Measurements from ENCODE around the gene LRRC9.
"Not testable (repeated sequence)": the region's sequence is repeated elsewhere in the genome, so short reads cannot be mapped to it uniquely, and the experiment has no call there.

Gene LRRC9

DNA sequence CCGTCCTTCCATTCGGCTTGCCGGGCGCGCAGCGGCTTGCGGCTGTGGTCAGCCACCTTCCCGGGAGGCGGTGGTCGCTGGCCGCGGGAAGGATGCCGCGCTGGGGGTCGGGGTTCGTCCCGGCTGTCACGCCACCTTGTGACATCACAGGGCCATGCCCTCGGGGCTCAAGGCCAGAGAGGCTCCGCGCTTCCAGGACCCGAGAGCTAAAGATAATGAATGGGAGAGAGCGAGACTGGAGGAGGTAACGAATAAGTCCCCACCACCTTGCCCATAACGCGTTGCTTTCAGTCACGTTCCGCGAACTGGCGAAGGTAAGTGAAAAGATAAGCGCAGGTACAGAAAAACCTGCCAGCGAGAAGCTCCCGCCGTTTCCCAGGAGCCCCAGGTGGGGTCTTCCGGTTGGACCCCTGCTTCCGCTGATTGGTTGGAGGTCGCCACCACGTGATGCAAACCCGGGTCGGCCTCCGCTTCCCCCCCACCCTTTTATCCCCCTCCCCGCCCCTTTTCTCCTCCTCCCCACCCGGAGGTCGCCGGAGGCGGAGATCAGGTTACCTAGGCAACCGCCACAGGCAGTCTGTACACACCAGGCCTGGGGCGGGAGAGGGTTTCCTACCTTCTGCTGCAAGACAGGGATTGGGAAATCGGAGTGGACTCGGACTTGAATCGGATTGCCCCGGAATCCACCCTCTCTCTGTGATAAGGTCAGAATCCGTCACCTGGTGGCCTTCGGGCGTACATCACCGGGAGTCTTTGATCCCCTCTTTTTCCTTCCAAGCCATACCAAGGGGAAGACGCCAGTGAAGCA is at the start of gene LRRC9:
Gene LRRC9 (plus strand): TSS at position 575 of the 808 bp plus-strand sequence.
- no peak for DNase-seq

DNA sequence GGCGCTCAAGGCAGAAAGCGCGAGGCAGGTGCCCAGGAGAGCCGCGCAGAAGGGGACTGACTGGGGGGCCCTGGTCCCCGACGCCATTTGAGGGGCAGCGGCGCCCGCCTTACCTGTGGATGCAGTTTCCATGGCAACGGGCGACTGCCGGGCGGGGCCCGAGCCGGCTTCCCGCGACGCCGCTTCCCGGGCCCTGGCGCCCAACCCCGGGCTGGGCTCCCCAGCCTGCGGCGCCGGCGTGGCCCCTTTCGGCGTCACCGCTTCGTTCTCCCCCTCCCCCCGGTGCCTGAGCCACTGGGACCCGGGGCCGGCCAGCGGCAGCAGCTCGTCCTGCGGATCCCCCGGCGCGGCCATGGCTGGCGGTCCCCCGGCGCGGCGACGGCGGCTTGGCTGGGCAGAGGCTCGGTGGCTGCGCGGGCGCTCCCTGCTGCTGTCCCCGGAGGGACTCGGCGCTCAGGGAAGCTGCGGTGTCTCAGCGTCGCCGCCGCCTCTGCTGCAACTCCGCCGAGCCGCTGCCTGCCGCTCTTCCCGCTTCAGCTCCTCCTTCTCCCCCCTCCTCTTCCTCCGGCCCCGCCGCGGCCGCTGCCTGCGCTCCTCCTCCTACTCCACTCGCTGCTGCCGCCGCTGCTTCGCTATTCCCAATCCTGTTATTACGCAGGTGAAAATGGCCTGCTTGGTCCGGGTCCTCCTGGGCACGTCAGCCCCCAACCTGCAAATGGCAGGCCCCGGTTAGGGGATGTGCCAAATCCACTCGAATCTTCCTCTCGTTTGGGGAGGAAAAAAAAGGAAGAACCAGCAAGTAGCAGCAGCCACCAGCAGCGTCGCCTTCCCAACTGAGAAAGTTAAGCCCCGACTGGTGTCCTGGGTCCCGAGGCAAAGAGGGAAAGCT is 49.4 kb upstream of the LRRC9 start, which contains the start of gene RTN1:
Gene RTN1 (minus strand): TSS at position 500 of the 889 bp plus-strand sequence. CDS start 146 bp downstream, at position 354.
- no peak for DNase-seq

DNA sequence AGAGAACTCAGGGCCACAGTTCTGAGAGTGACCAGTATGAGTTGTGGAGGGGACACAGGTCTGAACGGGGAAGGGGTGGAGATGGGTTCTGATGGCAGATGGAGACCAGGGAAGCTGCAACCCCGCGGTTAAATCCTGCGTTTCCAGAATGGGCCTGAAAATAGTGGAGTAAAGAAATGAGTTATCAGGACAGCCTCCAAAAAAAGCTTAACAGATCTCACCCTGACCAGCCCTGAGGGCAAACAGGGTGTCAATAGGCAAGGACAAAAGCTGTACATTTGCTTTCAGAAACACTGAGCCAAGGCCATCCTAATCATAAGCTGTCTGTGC is 48.8 kb upstream of the LRRC9 start:
- DNase-seq, result no peak

DNA sequence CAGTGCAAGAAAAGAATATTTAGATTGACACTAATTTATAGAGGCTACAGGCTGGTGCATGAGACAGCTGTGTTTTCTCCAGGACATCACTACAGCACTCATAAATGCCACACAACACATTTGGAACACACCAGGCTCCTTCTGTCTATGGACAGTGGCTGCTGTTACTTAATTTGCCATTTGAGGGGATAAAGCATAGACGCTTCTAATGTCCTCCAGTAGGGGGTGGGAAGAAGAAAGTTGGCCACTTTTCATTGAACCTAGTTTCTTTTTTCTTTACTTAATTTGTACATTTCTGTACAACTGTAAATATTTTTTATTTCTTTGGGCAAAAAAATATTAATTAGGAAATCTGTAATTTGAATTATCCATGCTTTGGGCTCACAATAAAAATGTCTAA is 37.0 kb upstream of the LRRC9 start:
- DNase-seq, result no peak

DNA sequence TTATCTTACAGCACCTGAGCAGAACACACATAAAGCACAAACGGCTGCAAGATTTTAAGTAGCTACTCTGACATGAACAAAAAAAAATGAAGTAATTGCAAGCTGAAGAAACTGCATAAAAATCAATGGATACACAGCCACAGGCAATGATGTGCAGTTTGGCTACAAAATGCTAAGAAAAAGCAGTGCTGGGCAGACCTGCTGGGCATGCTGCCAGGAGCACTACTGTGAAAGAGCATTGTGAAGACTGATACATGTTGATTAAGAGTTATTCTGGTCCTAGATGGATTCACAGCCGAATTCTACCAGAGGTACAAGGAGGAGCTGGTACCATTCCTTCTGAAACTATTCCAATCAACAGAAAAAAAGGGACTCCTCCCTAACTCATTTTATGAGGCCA is 29.3 kb upstream of the LRRC9 start:
- DNase-seq, result no peak

DNA sequence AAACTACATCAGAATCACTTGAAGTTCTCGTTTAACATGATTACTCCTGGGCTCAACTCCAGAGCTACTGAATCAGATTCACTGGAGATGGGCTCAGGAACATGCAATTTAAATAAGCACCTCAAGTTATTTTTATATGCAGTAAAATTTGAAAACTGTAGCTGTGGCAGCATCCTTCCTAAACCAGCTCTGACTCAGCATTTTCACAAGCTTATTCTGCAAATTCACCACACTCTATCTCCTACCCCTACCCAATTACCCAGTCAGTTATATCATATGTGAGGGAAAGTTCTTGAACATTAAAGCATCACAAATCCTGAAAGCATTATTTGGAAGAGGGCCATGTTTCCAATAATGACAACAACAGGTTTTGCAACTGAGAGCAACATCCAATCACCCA is 24.2 kb upstream of the LRRC9 start:
- DNase-seq, result no peak

DNA sequence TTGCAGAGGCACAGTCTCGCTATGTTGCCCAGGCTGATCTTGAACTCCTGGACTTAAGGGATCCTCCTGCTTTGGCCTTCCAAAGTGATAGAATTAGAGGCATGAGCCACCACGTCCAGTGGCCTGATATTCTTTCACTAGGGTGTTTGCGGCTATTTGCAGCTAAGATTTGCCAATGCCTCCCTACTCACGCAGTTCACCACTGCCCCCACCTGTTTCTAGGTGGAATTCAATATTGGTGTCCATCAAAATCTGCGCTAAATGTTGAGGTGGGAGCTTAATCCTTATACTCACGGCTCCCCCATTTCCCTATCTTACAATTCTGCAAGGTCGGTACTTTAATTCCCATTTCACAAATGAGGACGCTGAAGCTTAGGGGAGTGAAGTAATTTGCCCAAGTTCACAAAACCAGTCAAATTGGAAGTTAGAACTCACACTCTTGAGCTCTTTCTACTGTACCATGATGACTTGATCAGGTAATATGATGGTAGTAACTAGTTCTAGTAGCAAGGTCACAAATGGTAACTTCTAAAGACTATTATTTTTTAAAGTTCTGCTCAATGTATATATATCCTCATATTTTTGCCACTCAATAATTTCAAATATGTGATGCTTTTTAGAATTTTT is 22.1 kb upstream of the LRRC9 start:
- no peak for DNase-seq

DNA sequence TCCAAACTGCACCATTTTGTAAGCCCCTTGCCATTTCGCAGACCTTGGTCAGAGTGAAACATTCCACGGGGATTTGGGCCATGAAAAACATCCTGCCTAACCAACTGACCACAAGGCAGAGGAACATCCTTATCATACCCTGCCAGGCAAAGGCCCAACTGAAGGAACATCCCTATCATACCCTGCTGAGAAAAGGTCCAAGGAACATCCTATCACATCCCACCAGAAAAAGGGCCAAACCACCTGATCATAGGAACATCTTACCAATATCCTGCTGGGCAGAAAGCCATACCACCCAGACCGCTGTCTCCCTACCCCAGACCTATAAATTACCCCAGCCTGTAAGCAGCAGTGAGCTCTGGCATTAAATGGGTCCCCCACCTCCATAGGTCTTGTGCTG is 19.4 kb upstream of the LRRC9 start:
- no peak for DNase-seq

DNA sequence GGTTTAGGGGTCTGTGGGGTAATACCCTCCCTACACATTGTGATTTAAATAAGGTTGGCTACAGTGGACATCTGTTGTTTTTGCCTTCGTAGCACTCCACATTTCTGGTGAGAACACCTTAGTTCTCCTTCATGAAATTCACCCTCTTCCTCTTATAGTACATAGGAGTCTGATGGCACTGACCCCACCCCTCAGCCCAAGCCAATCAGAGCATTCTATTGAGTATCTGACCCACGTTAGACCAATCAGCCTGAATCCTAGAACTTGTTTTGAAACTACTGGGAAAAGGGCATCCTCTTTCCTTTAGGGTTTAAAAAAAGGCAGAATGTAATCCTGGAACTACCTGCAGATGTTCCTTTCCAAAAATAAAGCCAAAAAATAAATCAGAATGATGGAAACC is 15.8 kb upstream of the LRRC9 start:
- no peak for DNase-seq

DNA sequence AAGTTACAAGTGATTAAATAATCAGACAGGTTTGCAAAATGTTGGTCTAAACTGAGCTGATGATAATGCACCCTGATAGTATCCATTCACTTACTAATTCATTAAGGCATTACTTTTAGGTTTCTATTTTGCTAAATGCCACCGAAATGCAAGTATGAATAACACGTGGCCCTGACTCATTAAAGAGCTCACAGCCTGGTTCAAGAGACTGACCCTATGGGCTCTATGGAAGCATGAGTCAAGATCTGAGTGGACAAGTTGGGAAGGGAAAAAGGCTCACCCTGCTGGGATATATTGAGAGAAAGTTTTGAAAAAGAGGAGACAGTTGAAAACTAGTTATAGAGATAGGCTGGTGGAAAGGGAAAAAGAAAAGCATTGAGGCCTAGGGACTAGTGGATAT is 14.8 kb upstream of the LRRC9 start:
- DNase-seq, result no peak

DNA sequence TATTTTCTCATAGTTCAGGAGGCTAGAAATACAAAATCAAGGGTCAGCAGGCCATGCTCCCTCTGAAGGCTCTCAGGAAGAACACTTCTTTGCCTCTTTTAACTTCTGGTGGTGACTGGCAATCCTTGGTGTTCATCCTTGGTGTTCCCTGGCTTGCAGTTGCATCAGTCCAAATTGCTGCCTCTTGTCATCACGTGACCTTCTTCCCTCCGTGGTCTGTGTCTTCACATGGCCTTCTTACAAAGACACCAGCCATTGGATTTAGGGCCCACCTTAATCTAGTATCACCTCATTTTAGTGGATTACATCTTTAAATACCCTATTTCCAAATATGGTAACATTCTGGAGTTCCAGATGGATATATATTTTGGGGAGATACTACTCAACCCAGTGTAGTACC is 7.5 kb upstream of the LRRC9 start:
- DNase-seq, result no peak

DNA sequence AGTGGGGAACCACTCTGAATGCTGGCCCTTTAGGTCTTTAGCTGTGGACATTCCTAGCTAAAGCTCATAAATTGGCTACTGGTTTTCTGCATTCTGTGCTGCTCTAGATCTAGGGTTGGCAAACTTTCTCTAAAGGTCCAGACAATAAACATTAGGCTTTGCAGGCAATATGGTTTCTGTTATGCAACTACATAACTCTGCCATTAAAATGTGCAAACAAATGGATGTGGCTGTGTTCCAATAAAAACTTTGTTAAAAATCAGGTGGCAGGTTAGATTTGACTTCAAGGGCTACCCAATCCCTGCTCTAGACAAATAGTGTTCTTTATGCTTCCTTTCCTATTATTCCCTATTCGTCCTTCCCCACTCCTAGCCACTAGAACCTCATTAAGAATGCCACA is 6.8 kb upstream of the LRRC9 start:
- DNase-seq, result no peak

DNA sequence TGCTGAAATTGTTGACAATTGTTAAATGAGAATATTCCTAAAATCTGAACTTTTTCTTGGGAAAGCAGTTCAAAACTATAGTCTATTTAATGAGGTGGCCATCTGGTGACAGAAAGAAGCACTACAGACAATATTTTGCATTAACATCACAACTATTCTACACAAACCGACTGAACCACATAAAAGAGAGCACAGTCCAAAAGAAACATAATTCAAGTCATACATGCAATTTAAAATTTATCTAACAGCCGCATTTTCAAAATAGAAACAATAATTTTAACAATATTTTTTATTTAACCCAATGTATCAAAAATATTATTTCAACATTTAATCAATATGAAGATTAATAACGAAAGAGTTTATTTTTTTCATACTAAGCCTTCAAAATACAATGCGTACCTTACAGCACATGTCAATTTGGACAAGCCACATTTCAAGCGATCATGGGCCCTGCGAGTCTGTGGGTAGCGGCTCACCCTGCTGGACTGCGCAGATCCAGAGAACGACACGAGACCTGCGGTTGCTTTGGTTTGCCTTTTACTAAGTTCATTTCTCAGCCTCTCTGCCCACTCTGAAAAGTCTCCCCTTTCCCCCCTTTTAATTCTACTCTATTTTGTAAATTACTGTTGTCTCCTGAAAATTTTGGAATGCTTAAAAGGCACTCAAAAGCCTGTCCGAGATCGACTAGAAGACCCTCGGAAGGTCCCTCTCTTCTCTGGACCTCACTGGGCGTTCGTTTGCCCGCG is 947 bp upstream of the LRRC9 start:
- no peak for DNase-seq

DNA sequence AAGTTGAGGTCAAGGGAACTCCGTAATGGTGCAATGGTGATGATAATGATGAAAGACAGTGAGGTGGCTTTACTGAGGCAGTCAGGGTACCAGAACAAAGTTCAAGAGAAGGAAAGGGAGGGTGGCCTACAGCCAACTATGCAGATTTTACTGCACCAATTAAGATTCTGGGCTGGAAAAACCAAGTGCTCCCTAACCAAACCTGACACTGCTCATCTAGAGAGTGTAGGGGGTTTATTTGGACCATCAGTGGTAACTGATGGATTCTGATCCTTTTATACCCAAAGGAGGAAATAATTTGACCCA is 387 bp downstream of the LRRC9 start:
- DNase-seq, result no peak

DNA sequence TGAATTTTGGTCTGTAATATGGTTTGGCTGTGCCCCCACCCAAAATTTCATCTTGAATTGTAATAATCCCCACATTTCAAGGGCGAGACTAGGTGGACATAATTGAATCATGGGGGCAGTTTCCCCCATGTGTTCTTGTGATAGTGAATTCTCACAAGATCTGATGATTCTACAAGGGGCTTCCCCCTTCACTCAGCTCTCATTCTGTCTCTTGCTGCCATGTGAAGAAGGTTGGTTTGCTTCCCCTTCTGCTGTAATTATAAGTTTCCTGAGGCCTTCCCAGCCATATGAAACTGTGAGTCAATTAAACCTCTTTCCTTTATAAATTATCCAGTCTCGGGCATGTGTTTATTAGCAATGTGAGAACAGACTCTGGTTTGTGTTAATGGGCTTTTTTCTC is 5.9 kb downstream of the LRRC9 start:
- no peak for DNase-seq

DNA sequence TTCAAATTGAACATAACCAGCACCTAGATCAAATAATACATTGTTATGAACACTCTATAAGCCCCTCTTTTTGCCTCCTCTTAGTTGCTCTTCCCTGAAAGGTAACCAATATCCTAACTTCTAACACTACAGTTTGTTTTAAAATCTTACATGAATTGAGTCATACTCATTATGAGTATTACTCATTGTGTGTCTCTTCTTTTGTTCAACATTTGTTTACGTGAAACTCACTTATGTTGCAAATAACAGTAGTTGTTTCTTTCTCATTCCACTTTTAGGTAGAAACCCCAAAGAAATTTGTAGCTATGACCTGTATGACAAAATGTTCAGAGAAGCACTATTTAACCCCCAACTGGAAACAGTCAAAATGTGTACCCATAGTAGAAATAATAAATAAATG is 6.6 kb downstream of the LRRC9 start:
- DNase-seq, result no peak

DNA sequence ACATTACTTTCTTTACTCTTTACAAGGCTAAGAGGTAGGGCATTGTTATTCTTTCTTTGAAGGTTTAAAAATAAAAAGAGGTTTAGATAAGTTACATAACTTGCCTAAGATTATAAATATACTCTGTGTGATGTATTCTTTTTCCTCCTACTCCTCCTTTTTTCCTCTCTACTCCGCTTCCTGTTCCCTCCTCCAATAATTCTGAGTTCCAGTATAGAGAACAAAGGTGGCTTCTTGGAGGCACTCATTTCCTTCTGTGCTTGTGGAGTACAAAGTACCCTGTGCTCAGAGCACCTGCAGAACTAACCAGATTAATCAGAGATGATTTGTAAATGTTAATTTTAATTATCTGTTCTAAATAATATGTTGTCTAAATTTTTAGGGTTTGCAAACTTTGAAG is 11.3 kb downstream of the LRRC9 start:
- DNase-seq, result no peak

DNA sequence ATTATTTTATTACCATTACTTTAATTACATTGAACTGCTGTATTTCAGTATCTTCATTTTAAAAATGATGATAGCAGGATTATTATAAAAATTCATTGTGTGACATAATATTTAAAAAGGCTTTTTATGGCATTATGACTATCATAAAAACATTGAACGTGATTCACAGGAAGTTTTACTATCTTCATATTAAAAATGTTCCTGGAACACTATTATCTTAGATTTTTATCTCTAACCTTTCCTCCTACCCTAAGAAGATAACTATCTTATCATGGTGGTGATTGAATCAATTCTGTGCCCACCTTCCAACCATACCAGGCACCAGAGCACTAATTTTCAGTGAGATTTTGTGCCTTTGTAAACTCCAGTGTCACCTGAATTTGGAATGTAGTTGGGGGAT is 16.2 kb downstream of the LRRC9 start:
- no peak for DNase-seq

DNA sequence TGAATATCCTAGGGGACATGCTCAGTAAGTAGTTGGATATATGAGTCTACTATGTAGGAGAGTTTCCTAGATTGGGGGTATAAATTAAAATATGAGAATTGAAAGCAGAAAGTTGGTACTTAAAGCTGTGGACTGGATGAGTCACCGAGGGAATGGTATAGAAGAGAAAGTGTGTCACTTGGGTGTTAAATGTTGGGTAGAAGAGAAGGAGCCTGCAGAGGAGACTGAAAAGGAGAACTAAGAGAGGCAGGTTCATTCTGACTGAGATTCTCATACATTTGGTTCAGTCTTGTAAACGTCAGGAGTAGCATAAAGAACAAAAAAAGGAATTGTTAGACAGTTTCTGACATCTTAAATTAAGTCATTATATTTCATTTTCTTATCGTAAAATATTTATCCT is 19.9 kb downstream of the LRRC9 start:
- DNase-seq, result no peak

DNA sequence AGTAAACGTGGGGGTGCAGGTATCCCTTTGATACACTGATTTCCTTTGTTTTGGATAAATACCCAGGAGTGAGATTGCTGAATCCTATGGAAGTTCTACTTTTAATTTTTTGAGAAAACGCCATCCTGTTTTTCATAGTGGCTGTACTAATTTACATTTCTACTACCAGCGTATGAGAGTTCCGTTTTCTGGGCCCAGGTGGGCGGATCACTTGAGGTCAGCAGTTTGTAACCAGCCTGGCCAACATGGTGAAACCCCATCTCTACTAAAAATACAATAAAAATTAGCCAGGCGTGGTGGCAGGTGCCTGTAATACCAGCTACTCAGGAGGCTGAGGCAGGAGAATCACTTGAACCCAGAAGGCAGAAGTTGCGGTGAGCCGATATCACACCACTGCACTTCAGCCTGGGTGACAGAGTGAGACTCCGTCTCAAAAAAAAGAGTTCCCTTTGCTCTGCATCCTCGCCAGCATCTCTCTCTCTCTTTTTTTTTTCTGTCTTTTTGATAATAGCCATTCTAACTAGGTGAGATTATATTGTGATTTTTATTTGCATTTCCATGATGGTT is 22.4 kb downstream of the LRRC9 start:
- DNase-seq, result not testable (repeated sequence)

DNA sequence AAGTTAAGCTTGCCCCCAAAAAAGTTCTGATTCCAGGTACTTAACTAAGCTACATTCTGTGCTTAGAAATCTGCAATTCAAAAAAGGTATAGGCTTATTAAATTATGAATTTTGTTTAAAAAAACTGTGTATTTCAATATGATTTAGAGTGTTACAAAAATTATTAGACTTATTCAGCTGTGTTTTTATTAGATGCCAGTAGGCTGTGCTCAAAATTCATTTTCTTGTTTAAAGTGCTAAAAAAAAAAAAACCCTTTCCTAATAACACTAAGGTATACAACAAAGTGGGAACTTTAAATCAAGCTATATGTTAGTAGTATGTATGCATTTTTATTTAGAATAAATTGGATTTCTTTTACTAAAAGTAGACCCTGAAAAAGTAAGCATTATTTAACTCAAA is 25.0 kb downstream of the LRRC9 start:
- DNase-seq, result no peak

DNA sequence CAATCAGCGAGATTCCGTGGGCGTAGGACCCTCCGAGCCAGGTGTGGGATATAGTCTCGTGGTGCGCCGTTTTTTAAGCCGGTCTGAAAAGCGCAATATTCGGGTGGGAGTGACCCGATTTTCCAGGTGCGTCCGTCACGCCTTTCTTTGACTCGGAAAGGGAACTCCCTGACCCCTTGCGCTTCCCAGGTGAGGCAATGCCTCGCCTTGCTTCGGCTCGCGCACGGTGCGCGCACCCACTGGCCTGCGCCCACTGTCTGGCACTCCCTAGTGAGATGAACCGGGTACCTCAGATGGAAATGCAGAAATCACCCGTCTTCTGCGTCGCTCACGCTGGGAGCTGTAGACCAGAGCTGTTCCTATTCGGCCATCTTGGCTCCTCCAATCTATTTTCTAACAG is 32.2 kb downstream of the LRRC9 start:
- DNase-seq, result not testable (repeated sequence)

DNA sequence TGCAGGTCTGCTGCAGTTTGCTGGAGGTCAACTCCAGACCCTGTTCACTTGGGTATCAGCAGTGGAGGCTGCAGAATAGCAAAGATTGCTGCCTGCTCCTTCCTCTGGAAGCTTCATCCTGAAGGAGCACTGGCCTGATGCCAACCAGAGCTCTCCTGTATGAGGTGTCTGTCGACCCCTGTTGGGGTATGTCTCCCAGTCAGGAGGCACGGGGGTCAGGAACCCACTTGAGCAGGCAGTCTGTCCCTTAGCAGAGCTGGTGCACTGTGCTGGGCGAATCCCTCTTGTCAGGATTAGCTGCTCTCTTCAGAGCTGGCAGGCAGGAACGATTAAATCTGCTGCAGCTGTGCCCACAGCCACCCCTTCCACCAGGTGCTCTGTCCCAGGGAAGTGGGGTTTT is 37.9 kb downstream of the LRRC9 start:
- not testable (repeated sequence) for DNase-seq
